Activated CD4-positive, alpha-beta T cell treated with anti-CD3 and anti-CD28 coated beads, Interleukin-2, amount 50 U/mL, for 24 hours (primary cell): ENCODE measurements around the gene RIN2.
"Not testable (repeated sequence)": the region's sequence is repeated elsewhere in the genome, so short reads cannot be mapped to it uniquely, and the experiment has no call there.

Source experiments
- DNase-seq, 2 donors: peaks; one replicate each; pipeline ENCODE4 v3.0.0-alpha.2; 2020; ENCODE audit warnings: low read depth in 1 of 2, low spot score in 1 of 2

RIN2 gene

DNA sequence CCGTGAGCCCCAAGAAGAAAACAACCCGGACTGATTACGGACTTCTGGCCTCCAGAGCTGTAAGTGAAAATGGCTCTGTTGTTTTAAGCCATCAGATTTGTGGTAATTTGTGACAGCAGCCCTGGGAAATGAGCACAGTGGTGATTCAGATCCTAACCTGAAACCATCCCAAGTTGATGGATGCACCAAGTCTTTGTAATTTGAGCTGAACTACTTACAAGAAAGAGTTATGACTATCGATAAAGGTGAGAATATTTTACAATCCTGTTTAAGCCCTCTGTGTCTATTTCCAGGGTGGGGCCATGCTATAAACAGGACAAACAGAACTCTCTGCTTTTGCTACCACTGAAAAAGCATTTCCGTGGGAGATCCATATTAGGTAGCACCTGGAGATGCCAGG lies 19.1 kb upstream of the RIN2 start:
- no peak for DNase-seq

DNA sequence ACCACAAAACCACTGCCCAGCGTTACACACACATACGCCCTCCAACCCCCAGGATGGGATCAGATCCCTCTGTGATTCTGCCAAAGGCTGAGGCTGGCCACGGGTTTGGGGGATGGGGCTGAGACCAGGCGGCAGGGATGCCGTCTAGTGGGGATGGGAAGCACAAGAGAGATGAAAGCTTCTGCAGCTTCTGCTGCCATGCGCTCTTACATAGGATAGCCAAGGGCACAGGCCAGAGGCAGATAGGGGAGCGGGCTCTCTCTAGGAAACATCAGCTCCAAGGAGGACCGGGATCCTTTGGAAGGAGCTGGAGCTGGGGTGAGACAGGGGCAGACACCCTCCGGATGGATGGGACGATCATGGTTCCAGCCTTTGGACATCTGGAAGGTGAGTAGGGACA lies 18.7 kb upstream of the RIN2 start:
- no peak for DNase-seq

DNA sequence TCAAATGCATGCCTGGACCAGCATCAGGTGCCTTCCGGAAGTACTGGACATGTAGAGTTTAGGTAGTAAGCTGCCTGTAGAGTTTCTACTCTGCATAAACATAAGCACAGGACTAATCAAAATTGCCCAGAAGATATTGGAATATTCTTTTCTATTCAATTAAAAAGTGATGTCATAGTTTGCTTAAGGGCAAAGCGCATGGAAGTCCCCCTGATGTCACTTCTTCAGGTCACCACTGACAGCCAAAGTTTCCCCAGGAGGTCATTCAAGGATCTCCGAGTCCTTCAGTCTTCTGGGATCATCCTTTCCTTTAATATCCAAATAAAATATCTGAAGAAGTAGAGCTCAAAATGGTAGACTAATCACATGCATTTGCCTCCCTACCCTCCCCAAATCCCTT lies 17.5 kb upstream of the RIN2 start:
- DNase-seq = no peak

DNA sequence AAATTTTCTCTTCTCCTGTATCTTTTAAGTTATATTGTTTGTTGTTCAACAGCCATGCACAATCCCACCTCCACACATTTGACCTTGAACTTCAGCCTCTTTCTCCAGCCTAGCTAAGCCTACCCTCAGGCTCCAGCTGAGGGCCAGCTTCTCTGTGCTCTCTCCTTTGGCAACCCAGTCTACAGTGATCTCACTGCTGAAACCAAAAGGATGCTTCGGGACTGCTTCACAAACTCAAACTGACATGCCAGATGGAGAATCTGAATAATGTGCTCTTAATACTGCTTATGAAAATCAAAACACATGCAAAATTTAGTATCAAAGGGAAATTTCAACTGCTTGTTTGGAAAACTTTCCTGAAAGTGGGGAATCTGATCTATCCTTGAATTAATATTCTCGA lies 16.1 kb upstream of the RIN2 start:
- DNase-seq = no peak

DNA sequence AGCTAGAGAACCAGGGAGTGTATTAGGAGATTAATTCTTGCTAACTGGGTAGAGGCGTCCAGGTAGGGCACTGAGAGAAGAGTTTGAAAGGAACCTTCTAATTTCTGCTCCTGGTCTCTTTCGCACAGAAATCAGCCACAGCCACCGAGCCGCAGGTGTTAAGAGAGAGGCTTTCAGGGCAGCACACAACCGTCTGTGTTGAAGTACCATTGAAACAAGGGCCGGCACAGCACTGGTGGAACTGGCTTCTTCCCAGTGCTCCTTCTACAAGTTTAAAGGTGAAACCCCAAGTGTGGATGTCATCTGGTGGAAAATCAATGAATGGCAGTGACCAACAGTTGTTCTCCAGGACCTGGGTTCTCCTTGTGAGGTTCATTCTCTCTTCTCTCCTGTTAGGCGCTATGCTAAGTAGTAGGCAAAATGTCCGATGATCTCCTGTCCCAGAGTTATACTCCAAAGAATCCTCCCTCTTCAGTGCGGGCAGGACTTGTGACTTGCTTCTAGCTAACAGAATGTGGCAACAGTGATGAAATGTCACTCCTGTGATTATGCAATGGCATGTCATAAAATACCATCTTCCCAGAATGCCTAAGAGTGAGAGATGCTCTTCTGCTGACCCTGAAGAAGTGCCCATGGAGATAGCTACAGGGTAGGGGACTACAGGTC lies 15.0 kb upstream of the RIN2 start:
- DNase-seq = no peak

DNA sequence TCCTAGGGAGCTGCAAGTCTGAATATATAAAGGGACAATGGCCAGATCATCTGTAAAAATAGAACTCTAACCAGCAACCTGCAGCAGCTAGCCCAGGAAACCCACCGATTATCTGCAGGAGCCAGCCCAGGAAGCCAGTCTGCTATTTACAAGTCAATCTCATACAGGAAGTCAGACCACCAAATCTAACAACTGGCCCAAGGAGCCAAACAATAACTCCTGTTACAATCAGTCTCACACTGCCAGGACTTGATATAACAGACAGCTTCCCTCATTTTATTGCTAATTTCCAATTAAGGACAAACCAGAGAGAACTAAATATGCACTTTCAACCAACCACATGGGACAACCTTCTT lies 14.4 kb upstream of the RIN2 start:
- no peak for DNase-seq

DNA sequence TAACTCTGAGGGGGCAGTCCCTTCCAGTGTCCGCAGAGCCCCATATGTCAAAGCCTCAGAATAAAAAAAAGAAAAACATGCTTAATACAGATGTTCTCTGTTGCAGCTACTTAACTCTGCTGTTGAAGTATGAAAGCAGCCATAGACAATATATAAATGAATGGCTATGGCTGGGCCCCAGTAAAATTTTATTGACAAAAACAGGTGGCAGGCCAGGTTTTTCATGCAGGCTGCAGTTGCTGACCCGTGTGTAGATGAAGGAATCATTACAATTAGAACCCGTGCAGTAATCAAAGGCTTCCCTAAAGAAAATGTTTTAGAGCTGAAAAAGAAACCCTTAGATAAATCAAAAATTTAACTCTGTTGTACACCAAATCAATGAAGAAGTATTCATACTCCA lies 13.0 kb upstream of the RIN2 start:
- no peak for DNase-seq

DNA sequence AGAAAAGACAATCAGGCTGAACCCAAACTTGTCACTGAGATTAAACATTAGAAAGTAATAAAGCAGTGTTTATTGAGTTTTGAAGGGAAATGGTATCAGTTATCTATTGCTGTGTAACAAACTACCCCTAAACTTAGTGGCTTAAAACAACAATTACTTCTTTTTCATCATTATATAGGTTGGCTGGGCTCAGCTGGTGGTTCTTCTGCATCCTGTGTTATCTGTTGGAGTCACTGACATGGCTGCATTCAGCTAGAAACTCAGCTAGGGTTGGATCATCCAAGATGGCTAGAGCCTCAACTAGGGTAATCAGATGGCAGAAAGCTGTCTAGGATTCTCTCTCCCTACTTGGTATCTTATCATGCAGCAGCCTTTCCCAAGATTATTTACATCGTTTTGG lies 12.5 kb upstream of the RIN2 start:
- no peak for DNase-seq

DNA sequence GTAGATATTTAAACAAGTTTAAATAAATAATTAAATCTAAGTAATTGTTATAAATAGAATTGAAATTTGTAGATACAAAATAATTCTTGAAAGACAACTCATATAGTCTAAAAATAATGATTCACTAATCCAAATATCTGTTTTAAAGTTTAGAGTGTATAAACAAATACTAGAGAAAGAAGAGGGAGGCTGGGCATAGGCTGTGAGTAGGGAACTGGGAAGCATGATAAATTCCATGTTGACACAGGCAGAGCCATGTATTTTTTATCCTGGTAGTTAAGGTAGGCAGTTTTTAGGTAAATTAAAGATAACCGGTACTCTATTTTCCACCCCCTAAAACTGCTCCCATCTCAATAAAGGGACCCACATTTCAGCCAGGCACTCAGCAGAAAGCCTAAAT lies 11.7 kb upstream of the RIN2 start:
- no peak for DNase-seq

DNA sequence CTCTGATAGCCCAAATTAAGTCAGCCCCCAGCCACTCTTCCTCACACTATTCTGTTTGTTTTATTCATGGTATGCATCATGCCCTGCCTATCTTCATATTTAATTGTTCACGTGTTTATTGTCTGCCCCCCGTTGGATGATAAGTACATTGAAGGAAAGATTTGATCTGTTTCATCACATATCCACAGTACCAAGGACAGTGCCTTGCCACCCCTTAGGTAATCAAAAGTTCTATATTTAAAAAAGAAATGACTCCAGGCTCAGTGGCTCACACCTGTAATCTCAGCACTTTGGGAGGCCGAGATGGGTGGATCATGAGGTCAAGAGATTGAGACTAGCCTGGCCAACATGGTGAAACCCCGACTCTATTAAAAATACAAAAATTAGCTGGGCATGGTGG lies 10.2 kb upstream of the RIN2 start:
- DNase-seq = no peak

DNA sequence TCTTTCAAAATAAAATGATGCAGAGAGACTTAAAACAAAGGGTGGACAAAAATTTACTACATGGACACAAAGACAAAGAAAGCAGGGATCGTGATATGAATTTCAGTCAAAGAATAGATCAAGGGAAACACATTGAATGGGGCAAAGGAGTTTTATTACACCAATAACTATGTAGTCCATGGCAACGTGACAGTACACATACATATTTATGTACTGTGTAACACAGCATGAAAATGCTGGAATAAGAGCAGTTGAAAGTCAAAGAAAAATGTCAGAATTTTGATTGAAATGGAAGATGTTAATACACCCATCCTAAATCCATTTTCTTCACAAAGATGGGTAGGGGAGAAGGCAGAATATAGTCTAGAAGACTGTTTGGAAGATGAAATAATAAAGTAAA lies 9.4 kb upstream of the RIN2 start:
- DNase-seq = no peak

DNA sequence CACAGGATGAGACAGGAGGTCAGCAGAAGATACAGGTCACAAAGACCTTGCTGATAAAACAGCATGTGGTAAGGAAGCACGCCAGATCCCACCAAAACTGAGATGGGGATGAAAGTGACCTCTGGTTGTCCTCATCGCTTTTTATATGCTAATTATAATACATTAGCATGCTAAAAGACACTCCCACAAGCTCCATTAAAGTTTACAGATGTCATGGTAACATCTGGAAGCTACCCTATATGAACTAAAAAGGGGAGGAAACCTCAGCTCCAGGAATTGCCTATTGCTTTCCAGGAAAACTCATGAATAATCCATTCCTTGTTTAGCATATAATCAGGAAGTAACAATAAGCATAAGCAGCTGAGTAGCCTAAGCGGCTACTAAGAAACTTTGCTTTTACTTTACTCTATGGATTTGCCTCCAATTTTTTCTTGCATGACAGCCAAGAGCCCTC lies 8.4 kb upstream of the RIN2 start:
- no peak for DNase-seq

DNA sequence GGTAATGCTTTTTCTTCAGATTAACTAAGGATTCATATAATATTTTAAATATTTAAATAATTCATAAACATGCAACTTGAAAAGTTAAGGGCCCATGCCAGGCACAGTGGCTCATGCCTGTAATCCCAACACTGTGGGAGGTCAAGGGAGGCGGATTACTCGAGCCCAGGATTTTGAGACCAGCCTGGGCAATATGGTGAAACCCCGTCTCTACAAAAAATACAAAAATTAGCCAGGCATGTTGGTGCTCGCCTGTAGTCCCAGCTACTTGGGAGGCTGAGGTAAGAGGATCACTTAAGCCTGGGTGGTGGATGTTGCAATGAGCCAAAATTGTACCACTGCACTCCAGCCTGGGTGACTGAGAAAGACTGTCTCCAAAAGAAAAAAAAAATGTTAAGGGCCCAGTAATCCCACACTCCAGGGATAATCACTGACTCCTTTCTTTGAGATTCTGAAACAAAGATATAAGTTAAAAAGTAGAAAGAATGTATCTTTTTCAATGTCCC lies 7.9 kb upstream of the RIN2 start:
- DNase-seq = no peak

DNA sequence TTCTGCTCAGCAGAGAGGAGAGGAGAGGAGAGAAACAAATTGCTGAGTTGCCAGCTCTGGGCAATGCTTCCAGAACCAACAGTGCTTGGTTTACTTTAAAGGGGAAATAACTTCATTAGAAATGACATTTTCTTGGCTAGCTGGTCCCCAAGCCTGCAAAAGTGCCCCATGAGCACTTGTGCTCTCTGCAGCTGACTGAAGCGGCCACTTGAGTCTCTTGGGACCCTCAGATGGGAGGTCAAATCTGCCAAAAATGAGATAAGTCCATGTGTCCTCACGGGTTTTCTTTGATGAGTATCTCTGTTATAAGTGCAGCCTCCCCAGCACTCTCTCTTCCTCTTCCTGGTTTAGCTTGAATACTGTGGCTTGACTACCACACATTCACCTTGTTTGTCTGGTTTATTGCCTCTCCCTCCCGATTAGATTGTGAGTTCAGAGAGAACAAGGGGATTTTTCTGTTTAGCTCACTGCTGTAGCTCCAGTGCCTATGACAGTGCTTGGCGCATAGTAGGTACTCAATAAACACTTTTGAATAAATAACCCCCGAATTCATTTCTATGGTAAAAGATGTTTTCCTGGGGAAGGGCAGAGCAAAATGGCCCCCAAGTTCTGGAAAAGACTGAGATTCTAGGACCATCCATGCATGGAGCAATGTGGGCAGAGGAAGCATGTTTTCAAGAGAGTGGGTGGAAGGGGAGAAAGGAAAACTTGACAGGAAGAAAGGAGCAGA lies 7.0 kb upstream of the RIN2 start:
- no peak for DNase-seq

DNA sequence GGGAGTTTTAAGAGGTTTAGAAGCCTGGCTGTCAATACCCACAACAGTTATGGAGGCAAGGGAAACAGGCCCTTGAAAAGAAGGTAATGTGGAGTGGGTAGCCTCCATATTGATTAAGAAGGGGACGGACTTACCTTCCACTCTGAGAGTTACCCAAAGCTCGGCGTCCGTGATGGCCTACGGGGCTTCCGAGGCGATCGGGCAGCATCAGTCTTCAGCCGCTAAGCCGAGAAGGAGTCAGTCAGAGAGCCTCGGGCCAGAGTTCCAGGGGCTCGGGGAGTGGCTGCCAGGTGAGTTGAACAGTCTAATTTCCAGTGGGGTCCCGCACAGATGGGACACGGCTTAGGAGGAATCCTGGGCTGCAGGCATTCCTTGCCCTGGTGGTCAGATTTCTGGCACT lies 3.9 kb upstream of the RIN2 start:
- not testable (repeated sequence) for DNase-seq

DNA sequence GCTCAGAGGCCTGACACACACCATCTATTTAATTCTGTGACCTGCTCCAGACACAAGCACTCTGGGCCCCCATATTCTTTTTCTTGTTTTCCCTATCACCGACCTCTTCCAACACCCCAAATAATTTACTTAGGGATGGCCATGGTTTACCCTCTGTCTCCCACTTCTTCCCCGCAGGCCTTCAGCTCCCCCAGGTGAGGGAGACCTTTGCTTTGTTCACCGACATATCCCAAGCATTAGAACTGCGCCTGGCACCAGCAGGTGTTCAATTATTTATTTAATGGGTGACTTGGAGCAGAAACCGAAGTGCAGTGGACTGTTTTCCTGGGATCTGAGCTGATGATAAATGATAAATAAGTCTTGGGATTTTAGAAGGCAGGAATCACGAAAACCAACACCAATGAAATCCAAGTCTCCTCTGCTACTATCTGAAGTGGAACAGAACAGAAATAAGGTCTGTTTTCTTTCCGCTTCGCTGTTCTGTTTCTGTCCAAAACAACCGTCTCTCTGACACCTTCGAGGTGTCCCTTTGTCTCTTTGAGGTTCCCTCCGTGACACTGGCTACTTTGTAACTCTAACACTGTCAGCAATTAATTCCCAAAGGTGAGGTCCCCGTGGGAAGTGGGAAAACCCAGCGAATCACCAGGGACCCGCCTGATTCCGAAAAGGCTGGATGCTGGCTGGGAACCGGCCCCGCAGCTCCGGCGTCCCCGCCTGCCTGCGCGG lies 1.1 kb upstream of the RIN2 start:
- no peak for DNase-seq

DNA sequence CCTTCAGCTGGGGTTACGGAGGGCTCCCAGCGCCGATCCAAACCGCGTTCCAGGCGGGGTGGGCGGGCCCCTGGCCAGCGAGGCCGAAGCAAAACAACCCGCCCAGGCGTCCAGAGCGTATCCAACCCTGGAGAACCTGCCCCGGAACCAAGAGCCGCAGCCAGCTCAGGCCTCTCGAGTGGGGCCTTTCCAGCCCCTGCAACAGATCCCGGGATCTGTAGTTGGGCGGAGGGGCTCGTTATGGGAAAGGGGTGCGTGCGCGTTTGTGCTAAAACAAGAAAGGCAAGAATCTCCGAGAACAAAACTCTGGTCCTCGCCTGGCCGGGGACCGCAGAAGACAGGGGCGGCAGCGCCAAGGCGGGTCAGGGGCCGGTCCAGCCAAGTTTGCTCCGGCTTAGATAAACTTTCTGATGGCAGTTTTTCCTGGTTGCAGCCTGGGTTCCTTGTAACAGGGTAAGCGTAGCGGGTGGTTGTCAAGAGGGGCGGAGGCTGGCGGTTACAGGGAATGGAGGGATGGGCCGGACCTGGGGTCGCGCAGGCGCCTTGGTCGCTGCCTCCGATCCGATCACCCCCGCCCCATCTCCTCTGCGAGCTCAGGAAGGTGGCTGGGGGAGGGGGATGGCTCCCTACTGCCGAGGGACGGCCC lies 448 bp upstream of the RIN2 start:
- no peak for DNase-seq

DNA sequence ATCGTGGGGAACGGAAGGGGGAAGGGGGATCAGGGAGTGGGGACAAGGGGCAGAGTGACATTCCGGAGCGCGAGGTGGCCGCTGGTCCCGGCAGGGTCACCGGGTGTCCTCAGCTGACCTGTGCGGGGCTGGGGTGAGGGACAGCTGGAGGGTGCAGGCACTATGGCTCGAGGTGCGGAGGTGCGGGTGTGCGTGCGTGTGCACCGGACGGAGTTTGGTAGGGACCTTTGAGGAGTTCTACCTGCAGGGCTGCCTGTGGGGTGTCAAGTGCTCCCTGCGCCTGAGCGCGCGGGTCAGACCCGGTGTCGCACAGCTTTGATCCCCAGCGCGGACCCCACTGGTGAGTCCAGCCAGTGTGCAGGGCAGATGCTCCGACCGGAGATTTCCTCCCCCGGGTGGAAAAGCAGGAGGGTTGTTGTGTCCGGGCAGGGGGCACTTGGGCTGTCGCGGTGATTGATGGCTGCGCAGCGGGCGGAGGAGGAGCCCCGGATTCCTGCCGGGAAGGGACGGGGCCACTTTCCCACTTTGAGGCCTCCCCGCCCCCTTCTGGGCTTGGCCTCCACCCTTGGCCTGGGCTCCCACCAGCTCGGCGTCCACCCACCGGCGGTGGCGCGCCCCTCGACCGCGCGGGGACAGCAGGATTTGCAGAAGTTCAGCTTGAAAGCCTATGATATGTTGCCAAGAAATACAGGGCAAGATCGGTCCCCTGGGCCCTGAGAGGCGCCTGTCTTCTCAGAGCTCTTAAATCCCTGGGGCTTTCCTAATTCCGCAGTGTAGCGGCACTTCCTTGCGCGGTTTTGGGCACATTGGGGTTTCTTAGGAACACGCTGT lies 658 bp downstream of the RIN2 start:
- DNase-seq = no peak

DNA sequence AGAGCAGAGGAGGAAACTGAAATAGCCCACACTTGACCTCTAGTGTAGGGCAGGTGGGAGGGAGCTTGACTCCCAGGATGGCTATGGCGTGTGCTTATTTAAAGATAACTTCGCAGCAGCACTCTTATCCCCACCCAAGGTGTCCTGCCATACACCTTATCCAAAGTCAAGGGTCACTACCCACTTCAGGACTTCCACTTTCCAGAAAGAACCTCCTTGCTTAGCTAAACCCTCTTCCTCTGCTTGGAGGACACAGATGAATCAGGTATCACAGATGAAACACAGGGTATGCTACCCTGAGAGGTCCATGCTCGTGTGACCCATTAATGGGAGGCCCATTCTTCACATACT lies 2.3 kb downstream of the RIN2 start:
- no peak for DNase-seq

DNA sequence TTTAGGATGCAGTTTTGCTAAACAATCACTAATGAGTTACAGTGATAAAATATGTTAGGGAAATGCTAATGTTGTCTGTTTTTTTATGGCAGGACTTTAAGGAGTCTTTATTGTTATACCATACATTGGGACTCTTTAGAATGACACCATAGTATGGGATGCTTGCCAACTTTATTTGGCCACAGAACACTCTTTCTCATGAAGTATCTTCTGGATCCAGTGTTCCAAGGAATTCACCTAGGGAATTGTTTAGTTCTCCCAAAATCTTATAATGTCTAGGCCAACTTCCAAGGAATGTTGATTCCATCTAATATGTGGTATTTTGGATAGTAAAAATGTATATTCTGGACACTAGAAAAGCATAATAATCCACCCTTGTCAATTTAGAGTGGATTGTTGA lies 3.3 kb downstream of the RIN2 start:
- DNase-seq = no peak

DNA sequence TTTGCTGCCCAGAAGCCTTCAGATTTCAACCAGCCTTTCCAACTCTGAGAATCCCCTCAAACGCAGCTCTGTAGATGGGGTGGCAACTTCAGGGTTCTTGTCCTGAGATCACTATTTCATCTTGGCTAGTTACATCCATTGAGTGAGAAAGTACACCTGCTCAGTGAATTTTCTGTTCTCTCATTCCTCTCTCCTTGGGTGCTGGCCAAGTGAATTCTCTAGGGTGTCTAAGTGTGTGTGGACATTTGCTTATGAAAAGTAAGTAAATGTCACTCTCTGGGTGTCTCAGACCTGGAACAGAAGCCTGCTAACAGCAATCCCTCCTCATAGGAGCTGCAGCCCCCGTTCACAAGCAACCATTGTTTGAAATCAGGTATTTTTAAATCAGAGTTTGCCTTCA lies 3.8 kb downstream of the RIN2 start:
- no peak for DNase-seq
